ENCODE results near the gene ERAL1. TPM values are rescaled to one million over a fixed set of nuclear protein-coding genes. Genes with fewer than 3 reads are reported as not detected.

ERAL1 gene
- total RNA-seq, 1 donor from 2014 or later, result 51.1 TPM

DNA sequence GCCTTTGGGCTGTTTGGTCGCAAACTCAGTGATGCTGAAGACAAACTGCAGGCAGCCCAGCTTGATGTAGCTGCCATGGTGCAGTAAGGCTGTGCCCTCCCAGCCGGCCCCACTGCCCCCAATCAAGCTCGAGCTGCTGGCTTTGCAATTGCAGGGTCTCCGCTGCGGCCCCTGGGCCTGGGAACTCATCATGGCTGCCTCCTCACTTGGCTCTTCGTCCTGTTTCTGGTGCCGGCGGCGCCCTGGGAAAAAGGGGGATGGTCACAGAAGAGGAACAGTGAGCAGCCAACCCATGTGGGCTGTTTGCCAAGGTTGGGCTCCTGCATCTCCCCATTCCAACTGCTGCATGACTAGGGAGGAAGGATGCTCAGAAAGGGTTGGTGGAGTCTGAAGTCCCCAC is 51.5 kb downstream of the ERAL1 start:
- no peak for DNase-seq (ENCODE audit: extremely low spot score, unreplicated experiment)
- no peak overlapping the region for H3K4me3 Mint-ChIP-seq
- no peaks in the 10 kb centered on the region for H3K9me3 Mint-ChIP-seq
- TF ChIP-seq CTCF (conservative IDR thresholded peaks at IDR 0.05), result no peak
- peaks cover 9% of the 10 kb centered on the region for H3K36me3 Mint-ChIP-seq
- peaks cover 20% of the 10 kb centered on the region for H3K4me1 Mint-ChIP-seq (ENCODE audit: unreplicated experiment)
- no peaks in the 10 kb centered on the region for H3K27me3 Mint-ChIP-seq
- H3K27ac Mint-ChIP-seq, result peak overlapping the region; percentile 86

DNA sequence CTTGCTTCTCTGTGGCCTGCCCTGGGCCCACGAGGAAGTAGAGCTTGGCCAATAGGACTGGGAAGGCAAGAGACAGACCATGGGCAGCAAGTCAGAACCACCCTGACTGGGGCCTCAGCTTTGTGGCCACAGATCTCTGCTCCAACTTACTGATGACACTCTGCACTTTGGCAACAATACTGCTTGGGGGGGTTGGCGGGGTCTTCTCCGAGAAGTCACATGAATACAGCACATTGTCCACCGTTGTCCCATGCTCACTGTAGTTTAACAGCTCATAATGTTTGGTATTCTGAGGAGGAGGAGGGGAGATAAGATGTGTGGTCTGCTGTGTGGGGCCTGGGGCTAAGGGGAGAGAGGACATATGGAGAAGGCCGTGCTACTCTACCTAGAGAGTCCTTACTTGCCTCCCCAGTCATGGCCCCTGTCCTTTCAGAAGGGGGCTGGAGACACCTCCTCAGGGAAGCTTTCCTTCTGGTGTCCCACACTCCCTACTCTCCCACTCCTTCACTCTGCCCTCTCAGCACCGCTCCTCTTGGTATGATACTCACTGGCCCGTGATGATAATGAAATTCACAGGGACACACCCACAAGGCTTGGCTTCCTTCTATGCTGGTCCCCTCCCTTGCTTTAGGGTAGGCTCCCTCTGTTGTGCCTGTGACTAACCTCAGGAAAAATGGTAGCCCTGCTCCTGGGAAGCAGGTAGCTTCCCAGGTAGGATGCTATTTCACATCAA is 52.1 kb downstream of the ERAL1 start:
- Mint-ChIP-seq H3K9me3 (no peaks in the 10 kb centered on the region), H3K36me3 (peaks cover 9% of the 10 kb centered on the region), H3K27me3 (no peaks in the 10 kb centered on the region), H3K4me1 (ENCODE audit: unreplicated experiment) (peaks cover 16% of the 10 kb centered on the region), H3K27ac (peak overlapping the region; percentile 86), H3K4me3 (no peak overlapping the region)
- TF ChIP-seq CTCF (conservative IDR thresholded peaks at IDR 0.05), result no peak
- no peak for DNase-seq (ENCODE audit: extremely low spot score, unreplicated experiment)

DNA sequence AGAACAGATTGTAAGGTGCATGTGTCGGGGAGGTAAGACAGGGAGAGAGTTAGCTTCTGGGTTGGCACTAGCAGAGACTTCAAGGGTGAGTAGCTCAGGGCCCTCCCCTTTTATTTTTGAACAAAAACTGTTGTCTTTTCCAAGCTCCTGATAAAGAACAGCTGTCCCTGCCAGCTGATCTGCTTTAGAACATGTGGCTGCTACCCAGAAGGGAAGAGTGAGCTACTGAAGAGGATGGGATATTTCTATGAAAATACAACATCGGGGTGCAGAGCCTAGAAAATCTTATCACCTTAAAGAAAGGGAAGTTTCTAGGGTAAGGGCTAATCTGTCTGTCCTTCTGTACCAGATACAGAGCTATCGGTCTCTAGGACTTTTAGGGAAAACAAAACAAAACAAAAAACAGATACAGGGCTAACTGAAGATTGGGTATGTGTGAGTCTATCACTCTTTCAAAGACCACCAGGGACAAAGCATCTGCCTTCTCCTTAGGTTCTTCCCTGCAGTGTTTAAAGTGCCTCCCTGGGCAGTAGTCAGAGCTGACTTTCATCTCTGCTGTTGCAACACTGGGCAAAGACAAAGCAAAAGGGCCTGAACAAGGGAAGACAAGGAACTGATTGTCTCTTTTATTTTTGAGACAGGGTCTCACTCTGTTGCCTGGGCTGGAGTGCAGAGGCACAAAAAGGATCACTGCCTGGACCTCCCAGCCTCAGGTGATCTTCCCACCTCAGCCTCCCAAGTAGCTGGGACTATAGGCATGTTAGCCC is 53.1 kb downstream of the ERAL1 start:
- H3K4me1 Mint-ChIP-seq (ENCODE audit: unreplicated experiment), result peaks cover 11% of the 10 kb centered on the region
- TF ChIP-seq CTCF (conservative IDR thresholded peaks at IDR 0.05), result no peak
- H3K36me3 Mint-ChIP-seq, result peaks cover 11% of the 10 kb centered on the region
- no peak overlapping the region for H3K27ac Mint-ChIP-seq
- H3K4me3 Mint-ChIP-seq, result no peak overlapping the region
- no peak for DNase-seq (ENCODE audit: extremely low spot score, unreplicated experiment)
- no peaks in the 10 kb centered on the region for H3K27me3 Mint-ChIP-seq
- H3K9me3 Mint-ChIP-seq, result no peaks in the 10 kb centered on the region

- H3K27ac Mint-ChIP-seq, result no peak overlapping the region
- H3K27me3 Mint-ChIP-seq, result no peaks in the 10 kb centered on the region
- H3K36me3 Mint-ChIP-seq, result peaks cover 17% of the 10 kb centered on the region
- peaks cover 11% of the 10 kb centered on the region for H3K4me1 Mint-ChIP-seq (ENCODE audit: unreplicated experiment)
- no peak for DNase-seq (ENCODE audit: extremely low spot score, unreplicated experiment)
- no peak overlapping the region for H3K4me3 Mint-ChIP-seq
- no peak for TF ChIP-seq CTCF (conservative IDR thresholded peaks at IDR 0.05)
- no peaks in the 10 kb centered on the region for H3K9me3 Mint-ChIP-seq
Measured at GRCh38 chr17:28908640-28909167, 53.9 kb downstream of the ERAL1 start.

GRCh38 chr17:28910534-28910933 is 55.7 kb downstream of the ERAL1 start:
- no peak for DNase-seq (ENCODE audit: extremely low spot score, unreplicated experiment)
- no peak overlapping the region for H3K4me3 Mint-ChIP-seq
- H3K4me1 Mint-ChIP-seq (ENCODE audit: unreplicated experiment), result no peaks in the 10 kb centered on the region
- peaks cover 32% of the 10 kb centered on the region for H3K36me3 Mint-ChIP-seq
- no peak overlapping the region for H3K27ac Mint-ChIP-seq
- TF ChIP-seq CTCF (conservative IDR thresholded peaks at IDR 0.05), result no peak
- no peaks in the 10 kb centered on the region for H3K27me3 Mint-ChIP-seq
- no peaks in the 10 kb centered on the region for H3K9me3 Mint-ChIP-seq

Small RNAs within 50 kb of the gene (microRNA-seq; reads per million reads assigned to microRNA genes)
- not detected for gene MIR451B

Other genes with a start within 250 kb of the ERAL1 start
- 17.5 and 27.7 TPM in 2 replicates for gene RSKR, start 240.8 kb upstream of the ERAL1 start, total RNA-seq (ENCODE audit: low replicate concordance)
- 144 and 151 TPM in 2 replicates for gene BLTP2, start 209.9 kb upstream of the ERAL1 start, total RNA-seq (ENCODE audit: low replicate concordance)
- gene SDF2, start 193.1 kb upstream of the ERAL1 start, total RNA-seq (ENCODE audit: low replicate concordance), result 59.2 and 63.9 TPM in 2 replicates
- 61.3 and 69.2 TPM in 2 replicates for gene SUPT6H, start 192.8 kb upstream of the ERAL1 start, total RNA-seq (ENCODE audit: low replicate concordance)
- gene PROCA1, start 143.1 kb upstream of the ERAL1 start, total RNA-seq (ENCODE audit: low replicate concordance), result 3.0 and 9.2 TPM in 2 replicates
- gene RAB34, start 137.1 kb upstream of the ERAL1 start, total RNA-seq (ENCODE audit: low replicate concordance), result 54.2 and 133 TPM in 2 replicates
- 1,717 and 1,950 TPM in 2 replicates for gene RPL23A, start 135.0 kb upstream of the ERAL1 start, total RNA-seq (ENCODE audit: low replicate concordance)
- 18.6 and 40.2 TPM in 2 replicates for gene TLCD1, start 128.8 kb upstream of the ERAL1 start, total RNA-seq (ENCODE audit: low replicate concordance)
- 8.7 and 9.5 TPM in 2 replicates for gene NEK8, start 126.2 kb upstream of the ERAL1 start, total RNA-seq (ENCODE audit: low replicate concordance)
- gene TRAF4, start 111.0 kb upstream of the ERAL1 start, total RNA-seq (ENCODE audit: low replicate concordance), result 219 and 327 TPM in 2 replicates
- 28.7 and 38.8 TPM in 2 replicates for gene FAM222B, start 12.2 kb upstream of the ERAL1 start, total RNA-seq (ENCODE audit: low replicate concordance)
- 73.1 and 90.6 TPM in 2 replicates for gene FLOT2, start 42.7 kb downstream of the ERAL1 start, total RNA-seq (ENCODE audit: low replicate concordance)
- 19.3 and 20.4 TPM in 2 replicates for gene DHRS13, start 48.1 kb downstream of the ERAL1 start, total RNA-seq (ENCODE audit: low replicate concordance)
- 47.8 and 58.0 TPM in 2 replicates for gene PHF12, start 96.5 kb downstream of the ERAL1 start, total RNA-seq (ENCODE audit: low replicate concordance)
- 6.9 and 11.5 TPM in 2 replicates for gene SEZ6, start 151.0 kb downstream of the ERAL1 start, total RNA-seq (ENCODE audit: low replicate concordance)
- 3.1 and 3.8 TPM in 2 replicates for gene PIPOX, start 188.1 kb downstream of the ERAL1 start, total RNA-seq (ENCODE audit: low replicate concordance)